Brain microvascular endothelial cell (primary cell): Measurements from ENCODE around the gene ZNF774.

ENCODE experiments used
- DNase-seq: peaks from one replicate; pipeline ENCODE4 v3.0.0-alpha.2; 2020
- H3K27ac ChIP-seq: fragments of 250-450 bp; sonication (Bioruptor Pico); 2 replicates; pipeline ENCODE4 v1.5.1; 2020; ENCODE audit warnings: mild to moderate bottlenecking, moderate library complexity
- H3K27me3 ChIP-seq: fragments of 250-450 bp; sonication (Bioruptor Pico); replicated peaks from 2 replicates; pipeline ENCODE4 v1.5.1; 2020; ENCODE audit warnings: mild to moderate bottlenecking
- H3K36me3 ChIP-seq: fragments of 250-450 bp; sonication (Bioruptor Pico); replicated peaks from 2 replicates; pipeline ENCODE4 v1.5.1; 2020; ENCODE audit warnings: mild to moderate bottlenecking
- H3K4me3 ChIP-seq: 2 replicates; pipeline ENCODE4 v1.5.1; 2011; ENCODE audit warnings: low read depth, mild to moderate bottlenecking, control low read depth, low read length, moderate library complexity
- CTCF ChIP-seq: IDR thresholded peaks from 2 replicates; pipeline ENCODE4 v1.5.1; 2011; ENCODE audit warnings: low read depth, mild to moderate bottlenecking, moderate library complexity, low read length, control low read depth, inconsistent platforms; ENCODE audit errors: missing control alignments
- in situ Hi-C: cut with HindIII; loops from 2 replicates; pipeline ENCODE4 v1.10.0; 2017; ENCODE audit warnings: low sequenced_read_pairs, low pct_ligation_motif_present

The ZNF774 gene

DNA sequence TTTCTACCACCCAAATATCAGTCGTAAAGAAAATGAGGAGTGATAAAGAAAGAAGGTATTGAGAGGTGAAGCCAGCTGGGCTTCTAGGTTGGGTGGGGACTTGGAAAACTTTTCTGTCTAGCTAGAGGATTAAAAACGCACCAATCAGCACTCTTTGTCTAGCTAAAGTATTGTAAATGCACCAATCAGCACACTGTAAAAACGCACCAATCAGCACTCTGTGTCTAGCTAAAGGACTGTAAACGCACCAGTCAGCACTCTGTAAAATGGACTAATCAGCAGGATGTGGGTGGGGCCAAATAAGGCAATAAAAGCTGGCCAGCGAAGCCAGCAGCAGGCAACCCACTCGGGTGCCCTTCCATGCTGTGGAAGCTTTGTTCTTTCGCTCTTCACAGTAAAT lies 23.0 kb downstream of the ZNF774 start:
- Histone ChIP-seq H3K4me3 (no peak overlapping the region), H3K36me3 (no peaks in the 10 kb centered on the region), H3K27me3 (no peaks in the 10 kb centered on the region), H3K27ac (no peak overlapping the region)
- in situ Hi-C loops: no loop called here
- TF ChIP-seq CTCF: no peak
- DNase-seq: no peak

DNA sequence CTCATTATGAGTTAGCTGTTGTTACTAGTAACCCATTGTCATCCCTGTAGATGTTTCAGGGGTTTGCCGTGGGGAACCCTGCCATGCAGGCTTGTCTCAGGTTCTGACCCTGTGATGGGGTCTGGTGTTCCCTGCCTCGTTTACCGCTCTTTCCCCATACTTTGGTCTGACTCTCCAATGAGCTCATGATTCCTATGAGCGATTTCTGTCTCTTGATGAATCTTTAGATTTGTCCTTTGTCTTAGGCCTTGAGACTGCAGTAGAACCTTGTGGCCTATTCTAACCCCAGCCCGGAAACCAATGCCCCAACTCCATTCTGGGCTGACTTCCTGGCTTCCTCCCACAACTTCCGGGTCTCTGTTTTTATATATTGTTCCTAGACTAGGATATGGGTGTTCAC lies 24.7 kb downstream of the ZNF774 start:
- H3K4me3 ChIP-seq: no peak overlapping the region
- no peaks in the 10 kb centered on the region for H3K27me3 ChIP-seq
- H3K27ac ChIP-seq: no peak overlapping the region
- TF ChIP-seq CTCF: no peak
- no peaks in the 10 kb centered on the region for H3K36me3 ChIP-seq
- no peak for DNase-seq
- in situ Hi-C loops: no loop called here

- H3K27me3 ChIP-seq: no peaks in the 10 kb centered on the region
- no peak for DNase-seq
- in situ Hi-C loops: no loop called here
- H3K36me3 ChIP-seq: no peaks in the 10 kb centered on the region
- no peak overlapping the region for H3K4me3 ChIP-seq
- no peak for TF ChIP-seq CTCF
- no peak overlapping the region for H3K27ac ChIP-seq
Observed at GRCh38 chr15:90379263-90379662, 27.2 kb downstream of the ZNF774 start.

DNA sequence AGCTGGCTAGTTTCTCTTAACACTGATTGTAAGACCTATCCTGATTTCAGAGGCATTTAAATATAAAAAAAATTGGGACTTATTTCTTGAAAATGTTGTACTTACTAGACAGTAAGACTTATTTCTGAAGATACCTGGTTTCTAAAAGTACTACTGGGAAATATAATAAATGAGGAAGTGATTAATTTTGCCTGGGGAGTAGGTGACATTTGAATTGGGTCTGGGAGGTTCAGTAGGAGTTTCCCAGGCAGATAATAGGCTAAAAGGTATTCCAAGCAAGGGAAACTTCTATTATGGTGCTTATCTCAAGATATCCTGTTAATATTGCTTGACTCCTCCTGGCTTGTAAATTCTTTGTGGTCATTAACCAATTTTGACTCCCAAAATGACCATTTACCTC lies 29.4 kb downstream of the ZNF774 start:
- in situ Hi-C loops: no loop called here
- H3K4me3 ChIP-seq: no peak overlapping the region
- no peak for DNase-seq
- H3K27me3 ChIP-seq: no peaks in the 10 kb centered on the region
- no peaks in the 10 kb centered on the region for H3K36me3 ChIP-seq
- no peak overlapping the region for H3K27ac ChIP-seq
- TF ChIP-seq CTCF: no peak

DNA sequence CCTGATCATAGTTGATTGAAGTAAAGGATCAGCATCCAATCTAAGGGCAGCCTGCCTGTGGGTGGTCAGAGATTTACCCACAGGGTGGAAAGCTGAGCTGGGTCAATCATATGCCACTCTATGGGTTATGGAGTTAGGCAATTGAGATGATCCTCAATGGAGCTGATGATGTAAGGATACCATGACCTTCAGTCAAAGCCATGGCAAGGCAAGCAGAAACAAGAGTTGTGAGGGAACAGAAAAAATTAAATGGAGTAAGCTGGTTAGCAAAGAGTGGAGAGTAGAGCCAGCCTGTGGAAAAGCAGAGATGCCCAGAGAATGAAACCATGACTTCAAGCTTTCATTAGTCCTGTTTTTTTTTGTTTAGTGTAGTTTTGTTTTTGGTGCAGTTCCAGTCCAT lies 30.2 kb downstream of the ZNF774 start:
- Histone ChIP-seq H3K27me3 (no peaks in the 10 kb centered on the region), H3K36me3 (no peaks in the 10 kb centered on the region), H3K4me3 (no peak overlapping the region), H3K27ac (no peak overlapping the region)
- in situ Hi-C loops: no loop called here
- DNase-seq: no peak
- TF ChIP-seq CTCF: no peak

DNA sequence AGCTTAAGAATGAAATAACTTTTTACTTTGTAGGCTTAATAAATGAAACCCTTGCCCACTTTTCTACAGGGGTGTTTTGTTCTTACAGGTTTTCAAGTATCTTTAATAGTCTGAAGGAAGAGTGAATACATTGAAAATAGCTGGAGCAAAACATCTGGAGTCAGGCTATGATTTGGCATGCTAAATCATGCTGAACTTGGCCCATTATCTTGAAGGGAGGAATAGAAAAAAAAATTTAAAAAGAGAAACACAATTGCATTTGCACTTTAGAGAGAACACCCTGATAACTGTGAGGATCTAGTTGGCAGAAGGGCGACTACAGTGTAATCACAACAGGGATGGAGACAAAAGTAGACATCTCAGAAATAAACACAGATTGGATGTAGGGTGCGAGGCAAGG lies 34.1 kb downstream of the ZNF774 start:
- in situ Hi-C loops: no loop called here
- no peak overlapping the region for H3K4me3 ChIP-seq
- no peak overlapping the region for H3K27ac ChIP-seq
- no peak for DNase-seq
- no peaks in the 10 kb centered on the region for H3K27me3 ChIP-seq
- peaks cover 7% of the 10 kb centered on the region for H3K36me3 ChIP-seq
- TF ChIP-seq CTCF: no peak
